HepG2 (cell line): ENCODE data around the gene CARD9. TPM values are rescaled to one million over a fixed set of nuclear protein-coding genes. Genes with fewer than 3 reads are reported as not detected.

ENCODE experiments used
- AGO1 ChIP-seq: fragments of 200-400 bp; formaldehyde crosslinking; IDR thresholded peaks from 2 replicates; pipeline ENCODE4 v1.6.1; 2017; ENCODE audit warnings: mild to moderate bottlenecking, low read depth, low read length, moderate library complexity; ENCODE audit not compliant: poor library complexity, severe bottlenecking
- E2F1 ChIP-seq: sonication (generic); formaldehyde crosslinking; IDR thresholded peaks from 2 replicates; pipeline ENCODE4 v1.5.0; 2020; ENCODE audit warnings: missing genetic modification reagents
- ELF3 ChIP-seq: IDR thresholded peaks from 2 replicates; pipeline ENCODE4 v1.6.1; 2016; ENCODE audit warnings: missing genetic modification reagents, missing compliant biosample characterization
- GABPB1 ChIP-seq: IDR thresholded peaks from 2 replicates; pipeline ENCODE4 v1.6.1; 2016; ENCODE audit warnings: mild to moderate bottlenecking, missing genetic modification reagents, moderate library complexity, missing compliant biosample characterization
- MXI1 ChIP-seq: IDR thresholded peaks from 3 replicates; pipeline ENCODE4 v1.6.1; 2012; ENCODE audit warnings: low read depth, low read length, inconsistent platforms, borderline replicate concordance
- MYNN ChIP-seq: sonication (generic); formaldehyde crosslinking; IDR thresholded peaks from 2 replicates; pipeline ENCODE4 v1.4.0; 2020; ENCODE audit warnings: mild to moderate bottlenecking, low read depth, missing genetic modification reagents
- NFIB ChIP-seq: sonication (generic); formaldehyde crosslinking; IDR thresholded peaks from 2 replicates; pipeline ENCODE4 v1.9.0; 2021; ENCODE audit warnings: missing genetic modification reagents, mild to moderate bottlenecking, borderline replicate concordance
- PBX2 ChIP-seq: IDR thresholded peaks from 2 replicates; pipeline ENCODE4 v1.6.1; 2016; ENCODE audit warnings: control low read depth
- RXRA ChIP-seq: sonication (generic); formaldehyde crosslinking; IDR thresholded peaks from 2 replicates; pipeline ENCODE4 v1.5.1; 2020; ENCODE audit warnings: missing genetic modification reagents
- SMYD3 ChIP-seq: sonication (generic); formaldehyde crosslinking; IDR thresholded peaks from 2 replicates; pipeline ENCODE4 v1.8.1; 2023; ENCODE audit warnings: mild to moderate bottlenecking, missing genetic modification reagents
- SP140L ChIP-seq: sonication (generic); formaldehyde crosslinking; IDR thresholded peaks from 2 replicates; pipeline ENCODE4 v1.4.0; 2020; ENCODE audit warnings: missing genetic modification reagents, borderline replicate concordance
- TEAD3 ChIP-seq: optimal IDR thresholded peaks from 2 replicates; pipeline ENCODE3; 2016; ENCODE audit warnings: borderline replicate concordance
- TFAP4 ChIP-seq: sonication (generic); IDR thresholded peaks from 2 replicates; pipeline ENCODE4 v1.6.1; 2016; ENCODE audit warnings: low read depth, borderline replicate concordance
- ZC3H4 ChIP-seq: sonication (generic); formaldehyde crosslinking; IDR thresholded peaks from 2 replicates; pipeline ENCODE4 v1.4.0; 2020; ENCODE audit warnings: missing genetic modification reagents, borderline replicate concordance
- ZFX ChIP-seq: sonication (generic); formaldehyde crosslinking; IDR thresholded peaks from 2 replicates; pipeline ENCODE4 v1.4.0; 2020; ENCODE audit warnings: mild to moderate bottlenecking, low read depth, missing genetic modification reagents, moderate library complexity
- ZNF225 ChIP-seq: sonication (generic); formaldehyde crosslinking; IDR thresholded peaks from 2 replicates; pipeline ENCODE4 v1.4.0; 2020; ENCODE audit warnings: mild to moderate bottlenecking, missing genetic modification reagents
- ZNF501 ChIP-seq: sonication (generic); formaldehyde crosslinking; IDR thresholded peaks from 2 replicates; pipeline ENCODE4 v1.5.1; 2020; ENCODE audit warnings: mild to moderate bottlenecking, moderate library complexity, missing genetic modification reagents
- ZNF558 ChIP-seq: sonication (generic); formaldehyde crosslinking; IDR thresholded peaks from 2 replicates; pipeline ENCODE4 v1.9.0; 2022; ENCODE audit warnings: mild to moderate bottlenecking, missing genetic modification reagents, borderline replicate concordance
- ZNF564 ChIP-seq: sonication (generic); formaldehyde crosslinking; IDR thresholded peaks from 2 replicates; pipeline ENCODE4 v1.8.1; 2023; ENCODE audit warnings: mild to moderate bottlenecking, missing genetic modification reagents
- ZNF629 ChIP-seq: sonication (generic); formaldehyde crosslinking; conservative IDR thresholded peaks from 2 replicates; pipeline ENCODE4 v1.5.0; 2020; ENCODE audit warnings: missing genetic modification reagents
- ZNF709 ChIP-seq: sonication (generic); formaldehyde crosslinking; IDR thresholded peaks from 2 replicates; pipeline ENCODE4 v1.5.0; 2020; ENCODE audit warnings: mild to moderate bottlenecking, missing genetic modification reagents
- polyA plus RNA-seq, 8 experiments: library from polyadenylated mRNA; depleted of rRNA in 3 of 8; stranded (reverse) in 7 of 8; unstranded in 1 of 8; fragments of >200 nt; fragmentation: Illumina TruSeq in 4 of 8; extraction: Trizol in 4 of 8; gene quantifications; 2 replicates each; pipeline versions ENCODE4 v1.2.1 to v1.2.3, GENCODE V29; 2011 to 2016; ENCODE audit warnings: low read depth in 4 of 8, missing spikeins in 1 of 8, mixed read lengths in 1 of 8; ENCODE audit not compliant: insufficient read depth in 1 of 8
- total RNA-seq, 5 experiments: library from RNA; depleted of rRNA; stranded (reverse); fragments of >200 nt; fragmentation: Illumina TruSeq; extraction: Trizol; gene quantifications; 2 replicates each; pipeline ENCODE4 v1.2.3, GENCODE V29; 2016; ENCODE audit warnings: low read depth in 1 of 5
- TF ChIP-seq, protein P1 (sequence below): sonication (generic); formaldehyde crosslinking; IDR thresholded peaks from 2 replicates; pipeline ENCODE4 v1.5.1; 2020; ENCODE audit warnings: missing genetic modification reagents, mild to moderate bottlenecking, borderline replicate concordance
- TF ChIP-seq, protein P2 (sequence below): sonication (generic); formaldehyde crosslinking; IDR thresholded peaks from 2 replicates; pipeline ENCODE4; 2020; ENCODE audit warnings: missing genetic modification reagents, mild to moderate bottlenecking, borderline replicate concordance

Gene CARD9
- total and polyA plus RNA-seq, 2 of the 13 experiments (the other 11 are each of a cell fraction or from before 2014, with no cell fraction given): 3.3 to 7.4 TPM

DNA sequence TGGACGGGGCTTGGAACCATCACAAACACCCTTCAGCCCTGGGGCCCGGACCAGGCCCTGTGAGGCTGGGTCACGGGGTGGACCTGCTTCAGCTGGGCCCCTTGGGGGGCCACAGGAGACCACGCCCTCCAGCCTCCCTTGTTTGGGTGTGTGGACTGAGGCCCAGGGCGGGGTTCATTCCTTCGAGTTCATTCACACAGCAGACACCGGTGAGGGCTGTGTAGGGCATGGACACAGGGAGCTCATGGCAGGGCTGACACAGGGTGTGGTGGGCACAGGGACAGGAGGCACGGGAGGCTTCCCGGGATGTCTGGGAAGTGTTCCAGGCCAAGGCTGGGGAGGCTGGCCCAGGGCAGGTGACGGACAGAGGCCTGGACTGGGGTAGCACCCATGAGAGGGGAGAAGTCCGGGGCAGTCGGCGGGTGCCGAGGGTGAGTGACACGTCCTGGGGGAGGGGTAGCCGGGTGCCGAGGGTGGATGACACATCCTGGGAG, 18.8 kb downstream of the CARD9 start (continued):
- TF ChIP-seq PBX2 (CRISPR knock-in tag) (0 out of 2 replicates have a peak, but pooled peaks have one; percentile 35), AGO1 (peak; percentile 45), SP140L (CRISPR knock-in tag) (no peak), ZNF564 (no peak), ZNF501 (0 out of 2 replicates have a peak, but pooled peaks have one; percentile 12), MXI1 (no peak), ZNF558 (0 out of 2 replicates have a peak, but pooled peaks have one; percentile 48), SMYD3 (CRISPR knock-in tag) (no peak), ZNF225 (CRISPR knock-in tag) (no peak), RXRA (peak; percentile 59; the same call in 1 of the 2 replicates), ELF3 (CRISPR knock-in tag) (peak; percentile 12; the same call in 1 of the 2 replicates), GABPB1 (peak; percentile 18; the same call in 1 of the 2 replicates), ZFX (0 out of 2 replicates have a peak, but pooled peaks have one; percentile 13), NFIB (CRISPR knock-in tag) (no peak), TEAD3 (peak; percentile 54), ZC3H4 (CRISPR knock-in tag) (no peak), TFAP4 (peak; percentile 28; the same call in 1 of the 2 replicates), ZNF629 (CRISPR knock-in tag) (no peak), ZNF709 (CRISPR knock-in tag) (no peak), E2F1 (CRISPR knock-in tag) (no peak), MYNN (CRISPR knock-in tag) (no peak)
- TF ChIP-seq, protein P1, sequence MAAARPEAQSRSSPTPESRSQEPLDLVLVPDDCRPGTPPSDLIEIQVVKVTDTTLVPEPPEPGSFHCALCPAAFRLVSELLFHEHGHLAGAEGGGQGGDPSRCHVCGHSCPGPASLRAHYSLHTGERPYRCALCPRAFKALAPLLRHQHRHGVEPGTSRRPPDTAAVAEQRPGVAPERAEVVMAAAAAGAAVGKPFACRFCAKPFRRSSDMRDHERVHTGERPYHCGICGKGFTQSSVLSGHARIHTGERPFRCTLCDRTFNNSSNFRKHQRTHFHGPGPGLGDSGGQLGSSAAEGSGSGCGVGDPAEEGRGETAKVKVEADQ (CRISPR knock-in tag): 0 out of 2 replicates have a peak, but pooled peaks have one; percentile 32
- TF ChIP-seq, protein P2, sequence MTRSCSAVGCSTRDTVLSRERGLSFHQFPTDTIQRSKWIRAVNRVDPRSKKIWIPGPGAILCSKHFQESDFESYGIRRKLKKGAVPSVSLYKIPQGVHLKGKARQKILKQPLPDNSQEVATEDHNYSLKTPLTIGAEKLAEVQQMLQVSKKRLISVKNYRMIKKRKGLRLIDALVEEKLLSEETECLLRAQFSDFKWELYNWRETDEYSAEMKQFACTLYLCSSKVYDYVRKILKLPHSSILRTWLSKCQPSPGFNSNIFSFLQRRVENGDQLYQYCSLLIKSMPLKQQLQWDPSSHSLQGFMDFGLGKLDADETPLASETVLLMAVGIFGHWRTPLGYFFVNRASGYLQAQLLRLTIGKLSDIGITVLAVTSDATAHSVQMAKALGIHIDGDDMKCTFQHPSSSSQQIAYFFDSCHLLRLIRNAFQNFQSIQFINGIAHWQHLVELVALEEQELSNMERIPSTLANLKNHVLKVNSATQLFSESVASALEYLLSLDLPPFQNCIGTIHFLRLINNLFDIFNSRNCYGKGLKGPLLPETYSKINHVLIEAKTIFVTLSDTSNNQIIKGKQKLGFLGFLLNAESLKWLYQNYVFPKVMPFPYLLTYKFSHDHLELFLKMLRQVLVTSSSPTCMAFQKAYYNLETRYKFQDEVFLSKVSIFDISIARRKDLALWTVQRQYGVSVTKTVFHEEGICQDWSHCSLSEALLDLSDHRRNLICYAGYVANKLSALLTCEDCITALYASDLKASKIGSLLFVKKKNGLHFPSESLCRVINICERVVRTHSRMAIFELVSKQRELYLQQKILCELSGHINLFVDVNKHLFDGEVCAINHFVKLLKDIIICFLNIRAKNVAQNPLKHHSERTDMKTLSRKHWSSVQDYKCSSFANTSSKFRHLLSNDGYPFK: no peak
